Choroid plexus epithelial cell (primary cell): ENCODE data around the gene PACSIN2.
A peak's percentile ranks its signal among the peaks of the same experiment; 100 is the strongest.

Experiments
- DNase-seq: peaks from one replicate; pipeline ENCODE4 v3.0.0-alpha.2; 2010; ENCODE audit warnings: low read depth
- H3K4me3 ChIP-seq: 2 replicates; pipeline ENCODE4 v1.5.1; 2011; ENCODE audit warnings: low read depth, mild to moderate bottlenecking, control low read depth, low read length, moderate library complexity
- CTCF ChIP-seq: conservative IDR thresholded peaks from 2 replicates; pipeline ENCODE4 v1.5.1; 2011; ENCODE audit warnings: low read depth, mild to moderate bottlenecking, control low read depth, inconsistent platforms, low read length, moderate library complexity

Gene PACSIN2

DNA sequence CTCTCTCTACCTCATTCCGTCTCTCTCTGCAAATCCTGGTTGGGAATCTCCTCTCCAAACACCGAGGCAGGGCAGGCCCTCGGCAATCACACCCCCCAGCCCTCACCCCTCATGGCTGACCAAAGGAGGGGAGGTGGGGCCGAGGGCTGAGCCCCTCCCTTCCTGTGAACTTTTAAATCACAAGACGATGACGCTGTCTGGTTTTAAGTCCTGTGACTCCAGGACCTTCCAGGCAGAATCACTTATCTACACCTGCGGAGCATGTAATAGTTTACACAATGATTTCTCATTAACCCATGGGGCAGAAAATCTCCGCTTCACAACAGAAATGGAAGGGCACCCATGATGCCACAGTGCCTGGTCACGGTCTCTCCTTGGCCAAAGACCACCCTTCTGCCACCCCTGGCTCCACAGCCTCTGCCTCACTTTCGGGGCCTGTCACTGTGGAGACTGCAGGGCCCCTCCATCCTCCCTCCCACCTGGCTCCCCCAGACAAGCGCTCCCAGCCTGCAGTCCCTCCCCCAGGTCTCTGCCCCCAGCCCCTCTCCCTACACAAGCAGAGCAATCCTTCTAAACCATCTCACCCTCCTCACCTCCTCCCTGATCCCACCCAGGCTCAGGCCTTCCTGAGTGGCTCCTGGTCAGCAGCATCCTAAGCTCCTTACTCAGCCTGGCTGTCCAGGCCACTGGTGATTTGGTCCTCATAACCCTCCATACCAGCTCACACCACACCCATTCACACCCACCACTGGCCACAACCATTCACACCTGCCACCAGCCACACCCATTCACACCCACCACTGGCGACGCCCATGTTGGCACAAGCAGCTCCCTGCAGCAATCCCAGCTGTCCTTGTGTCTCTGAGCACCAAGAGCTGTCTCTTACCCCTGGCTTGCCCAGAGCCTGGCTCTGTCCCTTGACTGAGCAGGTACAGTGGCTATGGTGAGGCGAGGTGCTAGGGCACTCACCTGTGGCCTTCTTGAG lies 127.1 kb downstream of the PACSIN2 start:
- DNase-seq, result no peak
- TF ChIP-seq CTCF, result no peak
- no peak overlapping the region for H3K4me3 ChIP-seq

DNA sequence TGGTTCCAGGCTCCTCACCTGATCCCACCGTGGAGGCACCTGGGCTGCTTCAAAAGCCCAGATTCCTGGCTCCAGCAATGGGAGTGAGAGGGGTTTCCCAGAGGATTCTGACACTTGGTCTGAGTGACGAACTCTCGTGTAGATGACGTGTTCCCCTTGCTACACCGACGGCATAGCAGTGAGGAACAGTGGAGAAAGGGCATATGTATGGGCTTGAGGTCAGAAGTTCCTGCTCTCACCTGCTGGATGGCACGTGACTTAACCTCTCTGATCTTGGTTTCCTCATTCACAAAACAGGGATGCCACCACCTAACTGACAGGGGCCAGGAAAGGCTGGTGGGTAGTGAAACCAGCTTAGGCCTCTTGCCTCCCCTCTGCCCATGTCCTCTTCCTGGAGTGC lies 127.8 kb downstream of the PACSIN2 start:
- DNase-seq, result no peak
- no peak for TF ChIP-seq CTCF
- no peak overlapping the region for H3K4me3 ChIP-seq

DNA sequence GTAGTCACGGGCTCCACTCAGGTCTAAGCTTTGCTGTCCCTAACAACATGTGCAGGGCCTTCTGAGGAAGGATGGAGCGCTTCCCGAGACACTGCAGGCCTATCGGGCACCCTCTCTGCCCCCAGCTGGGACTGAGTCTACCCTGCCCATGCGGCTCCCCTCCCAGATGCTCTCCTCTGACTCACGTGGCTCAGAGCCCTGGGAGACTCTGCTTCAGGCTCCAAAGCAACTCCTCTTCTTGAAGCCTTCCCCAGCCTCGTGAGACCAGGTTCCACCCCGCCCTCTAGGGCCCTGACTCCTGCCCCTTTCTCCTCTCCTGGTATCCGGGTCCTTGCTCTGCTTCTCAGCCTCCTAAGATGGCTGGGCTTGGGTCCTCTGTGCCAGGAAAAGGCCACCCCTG lies 129.5 kb downstream of the PACSIN2 start:
- DNase-seq, result peak; percentile 31
- H3K4me3 ChIP-seq, result no peak overlapping the region
- no peak for TF ChIP-seq CTCF

DNA sequence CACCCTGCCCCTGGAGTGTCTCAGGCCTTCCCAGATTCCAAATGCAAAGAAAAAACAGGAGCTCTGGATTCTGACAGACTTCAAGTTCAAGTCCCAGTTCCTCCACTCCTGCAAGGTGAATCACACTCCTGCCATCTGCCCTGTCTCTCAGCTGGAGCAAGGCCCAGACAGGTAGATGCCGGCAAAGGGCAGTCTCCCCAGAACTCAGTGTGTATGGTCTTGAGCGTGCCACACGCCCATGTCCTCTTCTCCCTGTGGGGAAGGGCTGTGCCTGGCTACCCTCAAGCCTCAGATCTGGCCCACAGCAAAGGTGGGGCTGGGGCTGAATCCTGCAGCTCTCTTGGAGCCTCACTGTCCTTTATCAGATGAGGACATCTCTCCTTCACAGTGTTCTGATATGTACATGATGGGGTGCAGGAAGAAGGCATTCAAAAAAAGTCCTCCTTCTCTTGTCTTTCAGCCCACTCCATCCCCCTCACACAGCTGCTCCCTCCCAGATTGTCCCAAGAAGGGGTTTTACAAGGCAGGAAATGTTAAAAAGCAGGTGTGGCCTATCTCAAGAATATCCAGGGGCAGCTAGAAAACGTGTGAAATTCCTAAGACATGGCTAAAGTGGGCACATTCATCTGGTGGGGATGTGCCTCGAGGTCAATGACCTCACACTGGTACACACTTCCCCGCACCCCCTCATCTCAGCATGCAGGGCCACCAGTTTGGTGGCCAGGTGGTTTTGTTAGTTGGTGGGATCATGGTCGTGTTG lies 130.2 kb downstream of the PACSIN2 start:
- TF ChIP-seq CTCF, result no peak
- no peak for DNase-seq
- H3K4me3 ChIP-seq, result no peak overlapping the region

GRCh38 chr22:42883970-42884369 lies 131.0 kb downstream of the PACSIN2 start:
- H3K4me3 ChIP-seq, result no peak overlapping the region
- no peak for TF ChIP-seq CTCF
- DNase-seq, result no peak

GRCh38 chr22:42883121-42883520 lies 131.8 kb downstream of the PACSIN2 start:
- no peak for DNase-seq
- no peak overlapping the region for H3K4me3 ChIP-seq

More at GRCh38 chr22:42883121-42883520, 131.8 kb downstream of the PACSIN2 start:
- no peak for TF ChIP-seq CTCF
